IMR-90 (cell line): ENCODE data around the gene SAXO1. TPM values are rescaled to one million over a fixed set of nuclear protein-coding genes. Genes with fewer than 3 reads are reported as not detected.
"Not testable (repeated sequence)": the region's sequence is repeated elsewhere in the genome, so short reads cannot be mapped to it uniquely, and the experiment has no call there.

Source experiments
- ATAC-seq: fragments of 200-7000 bp; cut with Tn5 transposase; 2 replicates; pipeline ENCODE4 v1.9.1; 2020; ENCODE audit warnings: low read depth, mild to moderate bottlenecking, moderate library complexity
- BruUV-seq: library from RNA; stranded (reverse); fragments of 400-500 nt; replicated peaks from 2 replicates; lab custom pipeline; 2021; lab: Mats Ljungman, UMichigan
- CTCF ChIA-PET: fragments of 300-600 bp; formaldehyde crosslinking; extraction: SDS; loops from one replicate; lab custom pipeline; 2021; ENCODE audit warnings: antibody characterized with exemption; lab: Yijun Ruan, JAX
- POLR2A ChIA-PET: fragments of 300-600 bp; sonication (Branson Sonifier 250); formaldehyde crosslinking; loops from one replicate; lab custom pipeline; 2022; ENCODE audit warnings: antibody characterized with exemption; ENCODE audit not compliant: unreplicated experiment; lab: Charles Lee
- DNase-seq: peaks from one replicate; pipeline ENCODE4 v3.0.0; 2013
- H2AFZ ChIP-seq: replicated peaks from 2 replicates; pipeline ENCODE3; 2013; ENCODE audit warnings: low read length, mild to moderate bottlenecking; ENCODE audit not compliant: poor library complexity
- H2AK5ac ChIP-seq: 2 replicates; pipeline ENCODE4 v1.6.1; 2013; ENCODE audit warnings: low read depth, low read length, inconsistent platforms
- H2AK9ac ChIP-seq: replicated peaks from 2 replicates; pipeline ENCODE3; 2013; ENCODE audit warnings: mild to moderate bottlenecking, low read depth, low read length, moderate library complexity; ENCODE audit not compliant: poor library complexity
- H2BK120ac ChIP-seq: 2 replicates; pipeline ENCODE4 v1.6.1; 2013; ENCODE audit warnings: low read depth, low read length, inconsistent platforms
- H2BK15ac ChIP-seq: 3 replicates; pipeline ENCODE4 v1.6.1; 2013; ENCODE audit warnings: low read depth, low read length, inconsistent platforms
- H2BK20ac ChIP-seq: 2 replicates; pipeline ENCODE4 v1.6.1; 2013; ENCODE audit warnings: low read depth, mild to moderate bottlenecking, inconsistent platforms, low read length, moderate library complexity
- H2BK5ac ChIP-seq: 2 replicates; pipeline ENCODE4 v1.6.1; 2013; ENCODE audit warnings: mild to moderate bottlenecking, low read depth, low read length, inconsistent platforms; ENCODE audit not compliant: poor library complexity, severe bottlenecking
- H3K14ac ChIP-seq: replicated peaks from 2 replicates; pipeline ENCODE4 v1.6.1; 2013; ENCODE audit warnings: low read depth, low read length, inconsistent platforms
- H3K18ac ChIP-seq: 2 replicates; pipeline ENCODE4 v1.6.1; 2013; ENCODE audit warnings: low read depth, low read length, control low read depth
- H3K23ac ChIP-seq: 2 replicates; pipeline ENCODE4 v1.6.1; 2013; ENCODE audit warnings: low read depth, low read length, inconsistent platforms
- H3K27ac ChIP-seq: 2 replicates; pipeline ENCODE4 v1.5.1; 2013; ENCODE audit warnings: mild to moderate bottlenecking, control low read depth, low read length; ENCODE audit not compliant: insufficient read depth
- H3K27me3 ChIP-seq: 2 replicates; pipeline ENCODE4 v1.6.1; 2013; ENCODE audit warnings: low read length; ENCODE audit not compliant: control insufficient read depth, insufficient read depth
- H3K36me3 ChIP-seq: 2 replicates; pipeline ENCODE4 v1.6.1; 2013; ENCODE audit warnings: low read length, mixed read lengths; ENCODE audit not compliant: control insufficient read depth, insufficient read depth
- H3K4ac ChIP-seq: 2 replicates; pipeline ENCODE4 v1.6.1; 2013; ENCODE audit warnings: low read depth, low read length, inconsistent platforms
- H3K4me1 ChIP-seq: 2 replicates; pipeline ENCODE4 v1.6.1; 2013; ENCODE audit warnings: low read length, mixed read lengths; ENCODE audit not compliant: control insufficient read depth, insufficient read depth
- H3K4me2 ChIP-seq: 2 replicates; pipeline ENCODE4 v1.6.1; 2013; ENCODE audit warnings: low read depth, mild to moderate bottlenecking, control low read depth, low read length, moderate library complexity
- H3K4me3 ChIP-seq: 2 replicates; pipeline ENCODE4 v1.5.1; 2013; ENCODE audit warnings: low read depth, mild to moderate bottlenecking, control low read depth, low read length, moderate library complexity; ENCODE audit not compliant: insufficient read depth
- H3K56ac ChIP-seq: 2 replicates; pipeline ENCODE4 v1.6.1; 2013; ENCODE audit warnings: low read length, inconsistent platforms; ENCODE audit not compliant: insufficient read depth; ENCODE audit errors: extremely low read depth
- H3K79me1 ChIP-seq, 2 experiments: 2 replicates each; pipeline ENCODE4 v1.6.1; 2013; ENCODE audit warnings: low read length in 2 of 2, inconsistent platforms in 1 of 2, low read depth in 1 of 2
- H3K9ac ChIP-seq: 2 replicates; pipeline ENCODE4 v1.6.1; 2013; ENCODE audit warnings: low read depth, low read length, control low read depth
- H3K9me1 ChIP-seq: 2 replicates; pipeline ENCODE4 v1.6.1; 2013; ENCODE audit warnings: low read length, inconsistent platforms; ENCODE audit not compliant: insufficient read depth
- H3K9me3 ChIP-seq: 2 replicates; pipeline ENCODE4 v1.6.1; 2013; ENCODE audit warnings: low read length; ENCODE audit not compliant: control insufficient read depth, insufficient read depth
- H4K20me1 ChIP-seq: 2 replicates; pipeline ENCODE4 v1.6.1; 2013; ENCODE audit warnings: low read length, inconsistent platforms; ENCODE audit not compliant: insufficient read depth
- H4K5ac ChIP-seq: 2 replicates; pipeline ENCODE4 v1.6.1; 2013; ENCODE audit warnings: mild to moderate bottlenecking, low read depth, low read length, control low read depth
- H4K8ac ChIP-seq, 2 experiments: 2 replicates each; pipeline ENCODE4 v1.6.1; 2013; ENCODE audit warnings: low read depth in 2 of 2, low read length in 2 of 2, control low read depth in 1 of 2, inconsistent platforms in 1 of 2
- H4K91ac ChIP-seq: 2 replicates; pipeline ENCODE4 v1.6.1; 2013; ENCODE audit warnings: low read depth, low read length, inconsistent platforms; ENCODE audit not compliant: insufficient read depth
- ELK1 ChIP-seq: fragments of 150-350 bp; IDR thresholded peaks from 2 replicates; pipeline ENCODE4 v1.6.1; 2016; ENCODE audit warnings: low read depth, mild to moderate bottlenecking, low read length, moderate library complexity, borderline replicate concordance
- WGBS, 2 experiments: methylation state at CpG; one replicate each; pipeline versions ENCODE4 v1.1.5 to v1.1.7; 2013; ENCODE audit warnings: missing lambda C conversion rate in 2 of 2; ENCODE audit not compliant: insufficient read length in 1 of 2; ENCODE audit errors: extremely low coverage in 2 of 2; 5-methylcytosine and 5-hydroxymethylcytosine counted together
- dilution Hi-C: fragments of 300-500 bp; cut with HindIII; formaldehyde crosslinking; loops from one replicate; pipeline ENCODE4 v1.14.3; 2018; ENCODE audit warnings: low sequenced_read_pairs; ENCODE audit not compliant: unreplicated experiment
- in situ Hi-C: fragments of 300-500 bp; cut with MboI; formaldehyde crosslinking; loops from 3 replicates; pipeline ENCODE4 v1.14.3; 2019; ENCODE audit warnings: low sequenced_read_pairs, inconsistent platforms, mixed read lengths
- intact Hi-C: fragments of 100-400 bp; cut with micrococcal nuclease; formaldehyde crosslinking; loops from 2 replicates; pipeline ENCODE4 v1.10.0; 2022
- polyA plus RNA-seq, 3 experiments: library from polyadenylated mRNA; depleted of rRNA; stranded (reverse); fragments of >200 nt; gene quantifications; 2 replicates each; pipeline ENCODE4 v1.2.3, GENCODE V29; 2012; ENCODE audit warnings: low replicate concordance in 1 of 3
- total RNA-seq: library from RNA; depleted of rRNA; stranded (reverse); fragments of >200 nt; gene quantifications from 2 replicates; pipeline ENCODE4 v1.2.3, GENCODE V29; 2012

SAXO1 gene
- total and polyA plus RNA-seq, 2 of the 4 experiments (the other 2 are of a cell fraction) = not detected

GRCh38 chr9:18994263-18994916, 38.6 kb downstream of the SAXO1 start:
- no peaks in the 10 kb centered on the region for H3K79me1 ChIP-seq
- POLR2A ChIA-PET = no interaction called here
- in situ Hi-C loops = no loop called here

GRCh38 chr9:18991197-18991596, 41.8 kb downstream of the SAXO1 start:
- H3K4me1 ChIP-seq, H4K20me1 ChIP-seq, H2BK20ac ChIP-seq, H3K36me3 ChIP-seq, H3K23ac ChIP-seq, H3K4me3 ChIP-seq, H3K9me1 ChIP-seq, H3K56ac ChIP-seq, H3K4me2 ChIP-seq, CTCF ChIA-PET, BruUV-seq, H3K4ac ChIP-seq, H2AFZ ChIP-seq, H3K18ac ChIP-seq, POLR2A ChIA-PET, H2BK15ac ChIP-seq, H2AK9ac ChIP-seq, H3K9me3 ChIP-seq, intact Hi-C loops, H2BK5ac ChIP-seq, H4K91ac ChIP-seq, H4K8ac ChIP-seq, dilution Hi-C loops, ATAC-seq, DNase-seq, H3K14ac ChIP-seq, H4K5ac ChIP-seq, H3K79me1 ChIP-seq, in situ Hi-C loops, H3K27ac ChIP-seq, H2BK120ac ChIP-seq, H3K9ac ChIP-seq, H2AK5ac ChIP-seq: not testable (repeated sequence)
- H3K27me3 ChIP-seq = peaks cover 25% of the 10 kb centered on the region
- 89% methylated on average over 1 of the region's 4 CpGs; no CpG with 5 or more reads in 1 of the 2 experiments for WGBS, 2 experiments

More at GRCh38 chr9:18994263-18994916, 38.6 kb downstream of the SAXO1 start:
- no peak overlapping the region for H3K4me3 ChIP-seq
- no peak for TF ChIP-seq ELK1
- H3K14ac ChIP-seq = no peak overlapping the region
- H4K5ac ChIP-seq = no peak overlapping the region
- peaks cover 4% of the 10 kb centered on the region; the same call in 1 of the 2 replicates for H3K9me3 ChIP-seq
- no peak overlapping the region for H3K4me2 ChIP-seq
- CTCF ChIA-PET = interaction anchor here (0.6 kb wide), 1 partner anchor 886 kb away, joined by 5 read pairs; no protein-coding TSS in a partner anchor
- no peak overlapping the region for H3K56ac ChIP-seq
- H3K4me1 ChIP-seq = 0 out of 2 replicates have a peak, but pooled peaks cover 2% of the 10 kb centered on the region
- no TSS peak for BruUV-seq
- H4K8ac ChIP-seq = no peak overlapping the region
- peak overlapping the region; percentile 40 for H2AFZ ChIP-seq
- no peak overlapping the region for H2BK120ac ChIP-seq
- H2AK9ac ChIP-seq = no peak overlapping the region
- intact Hi-C loops = no loop called here
- no peak overlapping the region for H3K4ac ChIP-seq
- H3K9ac ChIP-seq = no peak overlapping the region
- H3K27ac ChIP-seq = no peak overlapping the region
- ATAC-seq (no peak), DNase-seq (no peak)
- no peaks in the 10 kb centered on the region for H3K9me1 ChIP-seq
- no peak overlapping the region for H3K23ac ChIP-seq
- no peak overlapping the region for H2BK15ac ChIP-seq
- WGBS, 2 experiments = no CpG with 5 or more reads among the region's 10 CpGs
- no peak overlapping the region for H2BK5ac ChIP-seq
- H2BK20ac ChIP-seq = no peak overlapping the region
- no peak overlapping the region for H4K91ac ChIP-seq
- H2AK5ac ChIP-seq = no peak overlapping the region
- dilution Hi-C loops = no loop called here
- no peaks in the 10 kb centered on the region for H3K36me3 ChIP-seq
- H3K27me3 ChIP-seq = peaks cover 28% of the 10 kb centered on the region
- no peak overlapping the region for H3K18ac ChIP-seq
- no peaks in the 10 kb centered on the region for H4K20me1 ChIP-seq
